ENCODE measurements around the gene CHST2.
"Not testable (repeated sequence)": the region's sequence is repeated elsewhere in the genome, so short reads cannot be mapped to it uniquely, and the experiment has no call there.

CHST2 gene

GRCh38 chr3:143119009-143119914, at the start of gene CHST2:
Gene CHST2 (plus strand): TSS chr3:143119771. CDS start chr3:143120817, 1,046 bp downstream.
- no peak for DNase-seq (ENCODE audit: low read depth, low spot score)
- Histone ChIP-seq H3K9me3 (ENCODE audit: low read depth, low read length) (no peaks in the 10 kb centered on the region), H3K27ac (no peak within 1 kb of the TSS), H3K36me3 (ENCODE audit: insufficient read depth, low read length) (no peaks in the 10 kb centered on the region), H3K9ac (ENCODE audit: insufficient read length) (no peak within 1 kb of the TSS), H3K4me3 (peak within 1 kb of the TSS; percentile 83)
- TF ChIP-seq POLR2AphosphoS5 (IDR thresholded peaks at IDR 0.05; ENCODE audit: borderline replicate concordance, low read depth, low read length) (no peak), FOXP2 (optimal IDR thresholded peaks at IDR 0.05; ENCODE audit: control extremely low read depth, extremely low read length, insufficient read depth) (no peak), EZH2 (IDR thresholded peaks at IDR 0.05) (no peak)

- TF ChIP-seq POLR2AphosphoS5 (IDR thresholded peaks at IDR 0.05; ENCODE audit: borderline replicate concordance, low read depth, low read length) (no peak), EZH2 (IDR thresholded peaks at IDR 0.05) (no peak)
- Histone ChIP-seq H3K9me3 (ENCODE audit: low read depth, low read length) (no peaks in the 10 kb centered on the region), H3K36me3 (ENCODE audit: insufficient read depth, low read length) (no peaks in the 10 kb centered on the region), H3K27ac (no peak overlapping the region), H3K9ac (ENCODE audit: insufficient read length) (no peak overlapping the region), H3K4me3 (no peak overlapping the region)
- no peak for DNase-seq (ENCODE audit: low read depth, low spot score)
Observed at GRCh38 chr3:143070977-143071551, 48.5 kb upstream of the CHST2 start.

- no peak overlapping the region for H3K9ac ChIP-seq (ENCODE audit: insufficient read length)
- no peak overlapping the region for H3K27ac ChIP-seq
Observed at GRCh38 chr3:143071776-143072175, 47.8 kb upstream of the CHST2 start.

GRCh38 chr3:143072298-143073020, 47.1 kb upstream of the CHST2 start:
- H3K4me3 ChIP-seq; H3K36me3 ChIP-seq (ENCODE audit: insufficient read depth, low read length); DNase-seq (ENCODE audit: low read depth, low spot score); H3K27ac ChIP-seq; H3K9me3 ChIP-seq (ENCODE audit: low read depth, low read length); H3K9ac ChIP-seq (ENCODE audit: insufficient read length): not testable (repeated sequence)

More at GRCh38 chr3:143071776-143072175, 47.8 kb upstream of the CHST2 start:
- H3K4me3 ChIP-seq: no peak overlapping the region
- no peaks in the 10 kb centered on the region for H3K9me3 ChIP-seq (ENCODE audit: low read depth, low read length)
- H3K36me3 ChIP-seq (ENCODE audit: insufficient read depth, low read length): no peaks in the 10 kb centered on the region
- no peak for DNase-seq (ENCODE audit: low read depth, low spot score)
- TF ChIP-seq POLR2AphosphoS5 (IDR thresholded peaks at IDR 0.05; ENCODE audit: borderline replicate concordance, low read depth, low read length) (no peak), FOXP2 (optimal IDR thresholded peaks at IDR 0.05; ENCODE audit: control extremely low read depth, extremely low read length, insufficient read depth) (no peak), EZH2 (IDR thresholded peaks at IDR 0.05) (no peak)

- H3K9ac ChIP-seq (ENCODE audit: insufficient read length); H3K36me3 ChIP-seq (ENCODE audit: insufficient read depth, low read length); H3K9me3 ChIP-seq (ENCODE audit: low read depth, low read length); DNase-seq (ENCODE audit: low read depth, low spot score); H3K27ac ChIP-seq; H3K4me3 ChIP-seq: not testable (repeated sequence)
Observed at GRCh38 chr3:143073541-143073940, 46.0 kb upstream of the CHST2 start.

- not testable (repeated sequence) for H3K36me3 ChIP-seq (ENCODE audit: insufficient read depth, low read length); H3K9me3 ChIP-seq (ENCODE audit: low read depth, low read length); H3K4me3 ChIP-seq; H3K9ac ChIP-seq (ENCODE audit: insufficient read length); H3K27ac ChIP-seq; DNase-seq (ENCODE audit: low read depth, low spot score)
Observed at GRCh38 chr3:143073983-143074382, 45.6 kb upstream of the CHST2 start.

GRCh38 chr3:143078883-143079282, 40.7 kb upstream of the CHST2 start:
- no peak overlapping the region for H3K27ac ChIP-seq
- no peak for DNase-seq (ENCODE audit: low read depth, low spot score)
- H3K36me3 ChIP-seq (ENCODE audit: insufficient read depth, low read length): no peaks in the 10 kb centered on the region
- no peak for TF ChIP-seq EZH2 (IDR thresholded peaks at IDR 0.05)
- H3K9me3 ChIP-seq (ENCODE audit: low read depth, low read length): no peaks in the 10 kb centered on the region
- H3K9ac ChIP-seq (ENCODE audit: insufficient read length): no peak overlapping the region
- no peak overlapping the region for H3K4me3 ChIP-seq

GRCh38 chr3:143080196-143080595, 39.4 kb upstream of the CHST2 start:
- no peak overlapping the region for H3K9ac ChIP-seq (ENCODE audit: insufficient read length)
- no peak for DNase-seq (ENCODE audit: low read depth, low spot score)
- no peak overlapping the region for H3K4me3 ChIP-seq
- H3K9me3 ChIP-seq (ENCODE audit: low read depth, low read length): no peaks in the 10 kb centered on the region
- TF ChIP-seq FOXP2 (optimal IDR thresholded peaks at IDR 0.05; ENCODE audit: control extremely low read depth, extremely low read length, insufficient read depth): no peak
- no peak for TF ChIP-seq POLR2AphosphoS5 (IDR thresholded peaks at IDR 0.05; ENCODE audit: borderline replicate concordance, low read depth, low read length)
- no peak for TF ChIP-seq EZH2 (IDR thresholded peaks at IDR 0.05)
- H3K27ac ChIP-seq: no peak overlapping the region
- H3K36me3 ChIP-seq (ENCODE audit: insufficient read depth, low read length): no peaks in the 10 kb centered on the region

- H3K27ac ChIP-seq: no peak overlapping the region
- no peak overlapping the region for H3K4me3 ChIP-seq
- TF ChIP-seq POLR2AphosphoS5 (IDR thresholded peaks at IDR 0.05; ENCODE audit: borderline replicate concordance, low read depth, low read length) (no peak), EZH2 (IDR thresholded peaks at IDR 0.05) (no peak), FOXP2 (optimal IDR thresholded peaks at IDR 0.05; ENCODE audit: control extremely low read depth, extremely low read length, insufficient read depth) (no peak)
- no peaks in the 10 kb centered on the region for H3K9me3 ChIP-seq (ENCODE audit: low read depth, low read length)
- H3K36me3 ChIP-seq (ENCODE audit: insufficient read depth, low read length): no peaks in the 10 kb centered on the region
- no peak overlapping the region for H3K9ac ChIP-seq (ENCODE audit: insufficient read length)
- no peak for DNase-seq (ENCODE audit: low read depth, low spot score)
Observed at GRCh38 chr3:143081365-143081764, 38.2 kb upstream of the CHST2 start.

Measured in SK-N-MC (cell line).